Stimulated activated CD8-positive, alpha-beta memory T cell treated with anti-CD3 and anti-CD28 coated beads, Interleukin-15, amount 100 ng/mL, for 1 hour (primary cell): Measurements from ENCODE around the gene DGKI.
"Not testable (repeated sequence)": the region's sequence is repeated elsewhere in the genome, so short reads cannot be mapped to it uniquely, and the experiment has no call there.

Source experiments
- DNase-seq: peaks from one replicate; pipeline ENCODE4 v3.0.0-alpha.2; 2020; ENCODE audit warnings: low read depth

DGKI gene

DNA sequence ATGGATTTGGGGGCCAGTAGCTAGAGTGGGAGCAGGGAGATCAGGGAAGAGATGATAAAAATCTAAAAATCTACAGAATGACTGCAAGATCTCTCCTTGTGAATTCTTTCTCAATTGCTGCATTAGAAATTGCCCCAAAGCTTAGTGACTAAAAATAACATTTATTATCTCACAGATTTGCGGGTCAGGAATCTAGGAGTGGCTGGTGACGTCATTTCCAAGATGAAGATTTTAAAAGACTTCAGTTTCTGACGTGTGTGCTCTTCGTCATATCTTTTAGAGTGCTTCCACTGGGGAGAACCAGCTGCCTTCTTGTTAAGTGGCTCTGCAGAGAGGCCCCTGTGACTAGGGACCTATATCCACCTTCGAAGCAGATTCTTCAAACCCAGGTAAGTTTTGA, 112.6 kb downstream of the DGKI start:
- DNase-seq: no peak

GRCh38 chr7:137732168-137732567, 114.6 kb downstream of the DGKI start:
- no peak for DNase-seq

GRCh38 chr7:137731436-137731835, 115.3 kb downstream of the DGKI start:
- no peak for DNase-seq

DNA sequence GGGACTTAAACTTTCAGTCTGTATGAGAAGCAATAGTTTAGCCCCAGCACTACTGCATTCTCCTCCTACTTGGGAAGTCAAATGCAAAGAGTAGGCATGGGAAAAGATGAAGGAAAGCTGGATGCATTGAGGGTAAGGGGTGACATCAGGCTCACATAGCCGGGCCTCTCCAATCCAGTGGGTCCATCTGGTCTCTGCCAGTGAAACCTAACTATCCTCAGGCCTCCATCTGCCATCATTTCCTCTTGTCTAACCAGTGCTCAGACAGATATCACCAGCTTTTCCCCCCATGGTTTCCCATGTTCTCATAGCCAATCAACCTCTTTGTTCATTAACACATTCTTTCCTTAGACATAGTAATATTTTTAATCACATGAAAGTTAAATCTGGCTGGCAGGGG, 118.3 kb downstream of the DGKI start:
- DNase-seq: no peak

GRCh38 chr7:137727413-137727812, 119.4 kb downstream of the DGKI start:
- no peak for DNase-seq

GRCh38 chr7:137718355-137718754, 128.4 kb downstream of the DGKI start:
- DNase-seq: no peak

GRCh38 chr7:137717811-137718271, 128.9 kb downstream of the DGKI start:
- no peak for DNase-seq

DNA sequence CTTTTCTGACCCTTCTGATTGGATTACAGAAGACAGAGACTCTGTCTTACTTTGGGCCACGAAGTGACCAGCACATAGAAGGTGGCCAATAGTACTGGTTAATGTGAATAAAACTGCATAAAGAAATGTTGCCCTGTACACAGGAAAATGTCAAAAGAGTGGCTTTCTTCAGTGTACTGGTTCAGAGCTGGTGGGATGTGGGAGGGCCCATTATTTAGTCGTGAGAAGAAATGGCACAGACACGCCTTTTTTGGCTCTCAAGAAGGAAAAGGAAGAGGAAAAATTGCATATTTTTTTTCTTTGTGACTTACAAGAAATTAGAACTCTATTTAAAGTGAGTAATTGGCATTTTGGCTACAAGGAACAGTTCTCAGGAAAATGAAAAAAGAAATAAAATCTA, 129.7 kb downstream of the DGKI start:
- DNase-seq: no peak

- no peak for DNase-seq
Observed at GRCh38 chr7:137716061-137716460, 130.7 kb downstream of the DGKI start.

DNA sequence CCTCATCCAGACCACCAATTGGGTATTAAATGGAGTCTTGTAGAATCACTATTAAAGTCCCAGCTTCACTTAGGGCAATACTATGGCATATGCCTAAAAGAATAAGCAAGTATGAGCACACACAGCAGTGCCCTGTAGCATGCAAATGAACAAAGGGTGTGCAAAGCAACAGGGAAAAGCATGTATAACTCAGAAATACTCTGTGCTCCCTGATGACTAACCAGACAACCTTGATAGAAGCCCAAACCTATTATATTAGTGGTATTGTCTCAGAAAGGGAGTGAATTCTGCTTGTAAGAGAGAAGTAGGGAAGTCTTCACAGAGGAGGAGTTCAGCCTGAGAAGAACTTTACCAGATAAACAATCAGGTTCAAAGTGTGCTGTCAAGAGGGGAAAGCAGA, 131.2 kb downstream of the DGKI start:
- no peak for DNase-seq

DNA sequence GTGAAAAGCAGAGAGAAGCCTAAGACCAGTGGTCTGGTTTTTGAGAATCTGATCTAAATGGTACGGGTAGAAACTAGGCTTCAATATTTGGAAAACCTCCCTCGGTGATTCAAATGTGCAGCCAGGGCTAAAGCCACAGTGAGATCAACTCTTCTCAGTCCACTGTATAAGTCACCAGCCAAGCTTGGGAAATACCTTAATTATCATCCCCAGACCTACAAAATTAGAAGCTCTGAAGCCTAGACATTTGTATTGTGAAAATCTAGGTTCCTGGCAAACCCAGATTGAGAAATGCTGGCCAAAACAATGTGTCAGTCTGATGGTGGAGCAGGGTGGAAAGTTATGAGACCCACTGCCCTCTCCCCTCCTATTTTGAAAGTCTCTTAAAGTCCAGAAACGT, 131.7 kb downstream of the DGKI start:
- no peak for DNase-seq

- DNase-seq: not testable (repeated sequence)
Observed at GRCh38 chr7:137706330-137706729, 140.4 kb downstream of the DGKI start.

GRCh38 chr7:137704723-137705122, 142.1 kb downstream of the DGKI start:
- DNase-seq: no peak

DNA sequence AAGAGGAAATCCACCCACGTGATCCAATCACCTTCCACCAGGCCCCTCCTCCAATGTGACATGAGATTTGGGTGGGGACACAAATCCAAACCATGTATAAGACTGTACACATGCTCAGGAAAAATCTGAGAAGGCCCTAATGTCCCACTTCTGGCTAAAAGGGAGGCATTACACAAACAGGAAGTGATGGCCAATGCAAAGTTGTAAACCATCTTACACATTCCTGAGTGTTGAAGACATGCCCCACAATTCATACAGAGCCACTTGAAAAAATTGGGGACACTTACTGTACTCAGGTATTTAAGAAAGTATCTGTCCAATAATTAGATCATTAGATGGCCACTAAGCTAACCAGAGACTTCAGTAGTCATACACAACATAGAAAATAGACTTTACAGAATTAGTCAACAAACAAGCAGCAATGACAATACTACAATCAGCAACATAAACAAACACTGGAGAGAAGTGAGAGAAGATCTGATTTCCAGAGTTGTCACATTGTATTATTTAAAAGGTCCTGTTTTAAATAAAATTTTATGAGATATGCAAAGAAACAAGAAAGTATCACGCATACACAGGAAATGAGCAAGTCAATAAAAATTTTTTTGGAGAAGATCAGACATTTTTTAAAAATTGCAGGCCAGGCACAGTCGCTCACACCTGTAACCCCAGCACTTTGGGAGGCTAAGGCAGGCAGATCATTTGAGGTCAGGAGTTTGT, 143.3 kb downstream of the DGKI start:
- DNase-seq: no peak

DNA sequence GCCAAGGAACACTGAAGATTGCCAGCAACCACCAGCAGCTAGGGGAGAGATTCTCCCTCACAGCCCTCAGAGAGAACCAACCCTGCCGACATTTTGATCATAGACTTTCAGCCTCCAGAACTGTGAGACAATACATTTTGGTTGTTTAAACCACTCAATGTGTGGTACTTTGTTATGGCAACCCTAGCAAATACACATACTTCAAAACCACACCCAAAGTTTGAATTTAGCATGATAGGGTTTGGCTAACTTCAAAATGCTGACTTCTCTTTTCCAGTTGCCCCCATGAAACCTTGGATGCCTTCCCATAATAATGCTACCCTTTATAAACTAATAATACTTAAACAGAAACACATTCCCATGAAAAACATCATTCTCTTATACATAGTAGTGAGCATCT, 149.8 kb downstream of the DGKI start:
- DNase-seq: no peak

DNA sequence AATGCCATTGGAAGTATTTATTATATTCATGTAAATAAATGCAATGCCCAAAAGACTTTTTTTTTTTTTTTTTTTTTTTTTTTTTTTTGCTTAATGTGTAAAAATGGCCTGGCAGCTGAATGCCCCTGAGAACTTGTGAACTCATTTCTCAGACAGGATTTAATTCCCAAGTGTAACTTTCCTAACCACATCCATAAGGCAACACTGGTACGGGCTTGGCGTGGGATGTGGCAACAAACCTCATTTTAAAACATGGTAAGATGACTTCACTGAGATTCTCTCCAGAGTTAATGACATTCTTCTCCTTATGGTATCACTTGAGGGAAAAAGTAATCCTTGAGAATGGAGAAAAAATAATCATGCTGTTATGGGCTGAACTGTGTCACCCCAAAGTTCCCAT, 150.4 kb downstream of the DGKI start:
- no peak for DNase-seq

DNA sequence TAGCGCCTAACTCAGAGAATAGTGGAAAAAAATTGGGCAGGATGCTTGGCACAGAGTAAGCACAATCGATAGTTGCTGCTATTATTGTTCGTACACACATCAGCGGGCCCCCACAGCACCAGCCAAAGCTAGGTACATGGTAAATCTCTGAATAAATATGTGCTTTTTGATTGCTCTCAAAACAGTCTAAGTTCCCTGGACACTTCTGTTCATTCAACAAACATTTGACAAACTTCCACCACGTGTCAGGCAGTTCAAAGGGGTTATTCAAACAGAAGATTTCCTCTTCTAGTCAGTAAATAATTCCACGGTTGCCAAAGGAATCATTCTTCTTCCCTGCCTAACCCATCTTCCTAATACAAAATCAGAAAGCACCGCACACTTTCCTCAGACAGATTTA, 150.8 kb downstream of the DGKI start:
- DNase-seq: no peak

DNA sequence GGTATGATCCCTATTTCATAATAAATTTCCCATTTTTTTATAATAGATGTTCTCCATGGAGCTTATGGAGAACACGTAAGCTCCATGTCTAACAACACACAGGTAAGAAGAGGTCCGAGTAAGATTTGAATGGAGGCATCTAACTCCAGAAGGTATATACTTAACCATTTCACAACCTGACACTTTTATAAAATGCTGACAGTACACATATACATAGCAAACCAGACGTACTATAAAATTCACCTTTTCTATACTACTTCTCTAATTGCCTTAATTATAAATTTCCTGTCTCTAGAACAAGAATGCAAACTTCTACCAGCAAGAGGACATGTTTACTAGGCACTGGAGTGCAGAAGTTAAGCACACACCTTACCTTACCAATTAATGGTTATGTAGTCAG, 151.3 kb downstream of the DGKI start:
- DNase-seq: no peak

- DNase-seq: no peak
Observed at GRCh38 chr7:137694405-137694804, 152.4 kb downstream of the DGKI start.

GRCh38 chr7:137692399-137692798, 154.4 kb downstream of the DGKI start:
- no peak for DNase-seq

GRCh38 chr7:137691566-137691965, 155.2 kb downstream of the DGKI start:
- DNase-seq: no peak

GRCh38 chr7:137690635-137691034, 156.1 kb downstream of the DGKI start:
- DNase-seq: no peak

DNA sequence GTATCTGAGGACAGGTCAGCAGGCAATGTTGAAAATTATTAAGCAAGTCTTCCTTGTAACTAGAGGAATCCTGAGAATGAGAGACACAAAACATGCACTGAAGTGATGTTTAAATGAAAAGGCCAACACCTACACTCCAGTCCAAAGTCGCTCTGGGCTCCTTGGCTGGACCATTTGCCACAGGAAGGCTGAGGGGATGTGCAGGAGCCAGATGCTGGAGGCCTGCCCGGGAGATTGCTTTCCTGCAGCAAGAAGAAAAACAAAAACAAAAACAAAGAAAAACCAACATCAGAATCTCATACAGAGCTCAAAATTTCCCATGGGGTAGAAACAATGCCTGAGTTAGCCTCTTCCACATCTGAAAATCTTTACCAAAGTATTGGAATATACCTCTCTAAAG, 157.0 kb downstream of the DGKI start:
- DNase-seq: no peak

DNA sequence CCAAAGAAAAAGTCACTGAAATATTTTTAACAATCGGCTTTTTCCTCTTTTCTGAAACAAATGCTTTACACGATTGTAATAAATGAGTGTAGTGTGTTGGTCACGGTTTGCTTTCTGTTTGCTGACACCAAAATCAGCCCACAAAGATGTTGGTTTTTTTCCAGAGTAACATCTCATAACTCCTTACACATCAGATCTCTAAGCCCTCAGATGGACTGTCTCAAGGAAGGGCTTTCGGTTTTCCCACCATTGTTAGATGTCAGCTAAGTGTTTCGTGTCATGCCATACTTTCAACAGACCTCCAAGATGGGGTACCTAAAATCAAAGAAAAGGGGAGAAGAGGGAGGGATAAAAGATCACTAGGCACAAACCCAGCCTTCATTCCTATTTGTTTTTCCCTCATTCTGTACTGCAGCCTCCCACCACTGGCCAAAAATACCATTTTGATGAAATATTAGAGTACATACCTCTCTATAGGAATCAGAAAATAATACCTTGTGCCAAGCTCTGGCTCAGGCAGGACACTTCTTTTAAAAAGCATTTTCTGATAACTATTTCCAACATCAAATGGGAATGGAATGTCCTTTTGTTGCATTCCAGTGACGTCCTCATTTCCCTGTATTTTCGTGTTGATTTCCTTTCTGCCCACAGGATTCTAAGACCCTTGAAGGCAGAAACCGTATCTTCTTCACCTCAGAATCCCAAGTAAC, 159.1 kb downstream of the DGKI start:
- no peak for DNase-seq
